Measurements from ENCODE around the gene SYCE1. TPM values are rescaled to one million over a fixed set of nuclear protein-coding genes. Genes with fewer than 3 reads are reported as not detected.

Gene SYCE1
- total and polyA plus RNA-seq, 2 of the 8 experiments (the other 6 are each of a cell fraction or from before 2014, with no cell fraction given), result not detected

GRCh38 chr10:133554600-133554999 is 10.8 kb downstream of the SYCE1 start:
- Histone ChIP-seq H3K9me3 (ENCODE audit: insufficient read depth in 2 of 2, low read depth in 1 of 2, low read length in 1 of 2) (peaks cover 76 to 85% of the 10 kb centered on the region in 2 experiments), H4K91ac (replicated peaks; ENCODE audit: insufficient read length, low read length) (no peak overlapping the region), H3K23ac (ENCODE audit: insufficient read length) (no peak overlapping the region), H3K27me3 (replicated peaks in 1 of 4; ENCODE audit: control insufficient read depth in 3 of 4, extremely low read depth in 1 of 4, insufficient read depth in 3 of 4, low read length in 3 of 4) (no peaks in the 10 kb centered on the region), H3K4me2 (ENCODE audit: insufficient read depth in 1 of 2, low read depth in 2 of 2, low read length in 2 of 2) (no peak overlapping the region), H3K56ac (replicated peaks; ENCODE audit: insufficient read length, low read depth, low read length) (no peak overlapping the region), H2BK20ac (ENCODE audit: low read length) (no peak overlapping the region), H3K4me1 (replicated peaks in 1 of 4; ENCODE audit: control insufficient read depth in 3 of 4, insufficient read depth in 4 of 4, low read length in 3 of 4) (no peaks in the 10 kb centered on the region), H2BK120ac (replicated peaks; ENCODE audit: low read depth, low read length) (no peak overlapping the region), H3K36me3 (ENCODE audit: control insufficient read depth in 2 of 4, insufficient read depth in 4 of 4, low read length in 3 of 4) (no peaks in the 10 kb centered on the region), H2AK5ac (ENCODE audit: low read depth, low read length) (no peak overlapping the region), H4K20me1 (replicated peaks in 1 of 2; ENCODE audit: control insufficient read depth in 1 of 2, insufficient read depth in 2 of 2, low read length in 2 of 2) (no peaks in the 10 kb centered on the region), H3K18ac (ENCODE audit: extremely low read depth, low read length) (no peak overlapping the region), H2AFZ (ENCODE audit: low read length) (no peak overlapping the region), H2BK15ac (ENCODE audit: low read length) (no peak overlapping the region), H3K27ac (ENCODE audit: low read depth, low read length) (no peak overlapping the region), H3K9ac (replicated peaks in 1 of 4; ENCODE audit: extremely low read depth in 1 of 4, low read depth in 3 of 4, low read length in 3 of 4) (no peak overlapping the region), H3K4me3 (ENCODE audit: extremely low read depth in 1 of 4, insufficient read depth in 2 of 4, low read depth in 3 of 4, low read length in 4 of 4) (no peak overlapping the region), H3K4ac (replicated peaks; ENCODE audit: insufficient read length, low read depth, low read length) (no peak overlapping the region), H4K8ac (ENCODE audit: extremely low read depth, insufficient read depth, low read length) (no peak overlapping the region), H3K79me1 (ENCODE audit: low read depth, low read length) (no peaks in the 10 kb centered on the region), H2BK12ac (ENCODE audit: low read depth, low read length) (no peak overlapping the region), H4K5ac (ENCODE audit: insufficient read length, low read depth, low read length) (no peak overlapping the region), H2BK5ac (ENCODE audit: low read depth, low read length) (no peak overlapping the region), H3K23me2 (ENCODE audit: low read depth, low read length) (no peaks in the 10 kb centered on the region; the same call in 1 of the 2 replicates), H3K79me2 (ENCODE audit: control insufficient read depth in 1 of 2, insufficient read depth in 2 of 2, low read length in 2 of 2) (no peaks in the 10 kb centered on the region), H3K14ac (ENCODE audit: insufficient read length) (no peak overlapping the region)
- 67% methylated on average over 4 of the region's 4 CpGs; no CpG with 5 or more reads in 1 of the 2 experiments for WGBS, 2 experiments (ENCODE audit: extremely low coverage in 1 of 2, insufficient coverage in 1 of 2, insufficient read length in 1 of 2, insufficient replicate concordance in 2 of 2, low coverage in 1 of 2, low lambda C conversion rate in 2 of 2, missing lambda C conversion rate in 1 of 2)
- TF ChIP-seq BCL11A (IDR thresholded peaks at IDR 0.05; ENCODE audit: low read depth in 2 of 2, low read length in 2 of 2) (no peak), CHD2 (IDR thresholded peaks at IDR 0.05; ENCODE audit: low read length) (no peak), RBBP5 (IDR thresholded peaks at IDR 0.05; ENCODE audit: borderline replicate concordance, low read depth, low read length) (no peak), CBX5 (IDR thresholded peaks at IDR 0.05; ENCODE audit: low read depth, low read length) (no peak), EZH2 (IDR thresholded peaks at IDR 0.05; ENCODE audit: low read depth, low read length, severe bottlenecking) (no peak), SUZ12 (IDR thresholded peaks at IDR 0.05; ENCODE audit: low read length) (no peak), HDAC6 (IDR thresholded peaks at IDR 0.05; ENCODE audit: low read depth, low read length) (no peak), EGR1 (IDR thresholded peaks at IDR 0.05; ENCODE audit: borderline replicate concordance, low read depth, low read length) (no peak), JUND (IDR thresholded peaks at IDR 0.05; ENCODE audit: low read length) (no peak), CREB1 (IDR thresholded peaks at IDR 0.05) (no peak)
- ChIA-PET CTCF (ENCODE audit: partially characterized antibody) (interaction anchor here (0.6 to 0.8 kb wide), 2 partner anchors 98 to 247 kb away, joined by 3 to 4 read pairs; no protein-coding TSS in a partner anchor), POLR2A (ENCODE audit: partially characterized antibody) (no interaction called here)
- no peak for FAIRE-seq
- DNase-seq (ENCODE audit: low read depth in 1 of 2, low spot score in 2 of 2), result no peak

Measured in H1 (cell line).